HEK293 (cell line): Measurements from ENCODE around the gene TNFAIP8.

Experiments
- MEIS1 ChIP-seq: sonication (generic); formaldehyde crosslinking; IDR thresholded peaks from 2 replicates; pipeline ENCODE4 v1.8.1; 2022; ENCODE audit warnings: missing genetic modification reagents, mild to moderate bottlenecking, borderline replicate concordance
- ZBTB48 ChIP-seq: fragments of 450-650 bp; formaldehyde crosslinking; IDR thresholded peaks from 2 replicates; pipeline ENCODE4 v1.5.1; 2016; ENCODE audit warnings: missing biosample characterization, missing genetic modification characterization
- ZBTB49 ChIP-seq: fragments of 450-650 bp; formaldehyde crosslinking; IDR thresholded peaks from 2 replicates; pipeline ENCODE4 v1.5.1; 2016; ENCODE audit warnings: missing biosample characterization, missing genetic modification characterization, low read depth
- ZFP41 ChIP-seq: fragments of 450-650 bp; formaldehyde crosslinking; IDR thresholded peaks from 2 replicates; pipeline ENCODE4 v1.5.1; 2016; ENCODE audit warnings: missing biosample characterization, missing genetic modification characterization, borderline replicate concordance
- ZFP69B ChIP-seq: fragments of 450-650 bp; formaldehyde crosslinking; IDR thresholded peaks from 2 replicates; pipeline ENCODE4 v1.5.1; 2016; ENCODE audit warnings: missing biosample characterization, missing genetic modification characterization
- ZNF138 ChIP-seq: fragments of 450-650 bp; formaldehyde crosslinking; IDR thresholded peaks from 2 replicates; pipeline ENCODE4 v1.5.1; 2016; ENCODE audit warnings: missing biosample characterization, missing genetic modification characterization, borderline replicate concordance
- ZNF155 ChIP-seq: fragments of 450-650 bp; formaldehyde crosslinking; IDR thresholded peaks from 2 replicates; pipeline ENCODE4 v1.5.1; 2016; ENCODE audit warnings: missing biosample characterization, missing genetic modification characterization
- ZNF157 ChIP-seq: fragments of 450-650 bp; formaldehyde crosslinking; IDR thresholded peaks from 2 replicates; pipeline ENCODE4 v1.5.1; 2016; ENCODE audit warnings: missing biosample characterization, missing genetic modification characterization
- ZNF169 ChIP-seq: fragments of 450-650 bp; formaldehyde crosslinking; IDR thresholded peaks from 2 replicates; pipeline ENCODE4 v1.5.1; 2016; ENCODE audit warnings: missing biosample characterization, missing genetic modification characterization
- ZNF221 ChIP-seq: fragments of 450-650 bp; formaldehyde crosslinking; IDR thresholded peaks from 2 replicates; pipeline ENCODE4 v1.5.1; 2017; ENCODE audit warnings: missing biosample characterization, missing genetic modification characterization, borderline replicate concordance
- ZNF324 ChIP-seq: fragments of 450-650 bp; formaldehyde crosslinking; IDR thresholded peaks from 2 replicates; pipeline ENCODE4 v1.5.1; 2016; ENCODE audit warnings: missing biosample characterization, missing genetic modification characterization
- ZNF350 ChIP-seq: fragments of 450-650 bp; formaldehyde crosslinking; IDR thresholded peaks from 2 replicates; pipeline ENCODE4 v1.5.0; 2017; ENCODE audit warnings: missing biosample characterization, mild to moderate bottlenecking, missing genetic modification characterization
- ZNF391 ChIP-seq: fragments of 450-650 bp; formaldehyde crosslinking; IDR thresholded peaks from 2 replicates; pipeline ENCODE4 v1.5.1; 2016; ENCODE audit warnings: low read depth, missing biosample characterization, missing genetic modification characterization, borderline replicate concordance
- ZNF473 ChIP-seq: fragments of 450-650 bp; formaldehyde crosslinking; IDR thresholded peaks from 2 replicates; pipeline ENCODE4 v1.5.1; 2017; ENCODE audit warnings: missing biosample characterization, missing genetic modification characterization
- ZNF518A ChIP-seq: fragments of 450-650 bp; formaldehyde crosslinking; conservative IDR thresholded peaks from 2 replicates; pipeline ENCODE4 v1.5.1; 2016; ENCODE audit warnings: low read depth, missing biosample characterization, missing genetic modification characterization
- ZNF521 ChIP-seq: fragments of 450-650 bp; formaldehyde crosslinking; IDR thresholded peaks from 2 replicates; pipeline ENCODE4 v1.5.1; 2017; ENCODE audit warnings: missing biosample characterization, mild to moderate bottlenecking, missing genetic modification characterization
- ZNF530 ChIP-seq: fragments of 450-650 bp; formaldehyde crosslinking; IDR thresholded peaks from 2 replicates; pipeline ENCODE4 v1.5.1; 2016; ENCODE audit warnings: low read depth, missing biosample characterization, missing genetic modification characterization
- ZNF600 ChIP-seq: fragments of 450-650 bp; formaldehyde crosslinking; IDR thresholded peaks from 2 replicates; pipeline ENCODE4 v1.5.1; 2016; ENCODE audit warnings: missing biosample characterization, missing genetic modification characterization
- ZNF610 ChIP-seq: fragments of 450-650 bp; formaldehyde crosslinking; IDR thresholded peaks from 2 replicates; pipeline ENCODE4 v1.5.1; 2016; ENCODE audit warnings: missing biosample characterization, missing genetic modification characterization, borderline replicate concordance
- ZNF623 ChIP-seq: fragments of 450-650 bp; formaldehyde crosslinking; IDR thresholded peaks from 2 replicates; pipeline ENCODE4 v1.5.1; 2016; ENCODE audit warnings: missing biosample characterization, missing genetic modification characterization
- ZNF654 ChIP-seq: fragments of 450-650 bp; formaldehyde crosslinking; IDR thresholded peaks from 2 replicates; pipeline ENCODE4 v1.5.1; 2016; ENCODE audit warnings: low read depth, missing biosample characterization, missing genetic modification characterization
- ZNF664 ChIP-seq: fragments of 450-650 bp; formaldehyde crosslinking; IDR thresholded peaks from 2 replicates; pipeline ENCODE4 v1.5.1; 2016; ENCODE audit warnings: missing biosample characterization, missing genetic modification characterization
- ZNF792 ChIP-seq: fragments of 450-650 bp; formaldehyde crosslinking; IDR thresholded peaks from 2 replicates; pipeline ENCODE4 v1.5.1; 2016; ENCODE audit warnings: missing biosample characterization, missing genetic modification characterization
- ZNF837 ChIP-seq: fragments of 450-650 bp; formaldehyde crosslinking; IDR thresholded peaks from 2 replicates; pipeline ENCODE4 v1.5.1; 2016; ENCODE audit warnings: missing biosample characterization, missing genetic modification characterization
- TF ChIP-seq, protein P1 (sequence below): fragments of 450-650 bp; formaldehyde crosslinking; IDR thresholded peaks from 2 replicates; pipeline ENCODE4 v1.5.1; 2017; ENCODE audit warnings: missing biosample characterization, missing genetic modification characterization
- TF ChIP-seq, protein P2 (sequence below): fragments of 450-650 bp; formaldehyde crosslinking; conservative IDR thresholded peaks from 2 replicates; pipeline ENCODE4 v1.5.1; 2016; ENCODE audit warnings: low read depth, missing biosample characterization, missing genetic modification characterization

Gene TNFAIP8

DNA sequence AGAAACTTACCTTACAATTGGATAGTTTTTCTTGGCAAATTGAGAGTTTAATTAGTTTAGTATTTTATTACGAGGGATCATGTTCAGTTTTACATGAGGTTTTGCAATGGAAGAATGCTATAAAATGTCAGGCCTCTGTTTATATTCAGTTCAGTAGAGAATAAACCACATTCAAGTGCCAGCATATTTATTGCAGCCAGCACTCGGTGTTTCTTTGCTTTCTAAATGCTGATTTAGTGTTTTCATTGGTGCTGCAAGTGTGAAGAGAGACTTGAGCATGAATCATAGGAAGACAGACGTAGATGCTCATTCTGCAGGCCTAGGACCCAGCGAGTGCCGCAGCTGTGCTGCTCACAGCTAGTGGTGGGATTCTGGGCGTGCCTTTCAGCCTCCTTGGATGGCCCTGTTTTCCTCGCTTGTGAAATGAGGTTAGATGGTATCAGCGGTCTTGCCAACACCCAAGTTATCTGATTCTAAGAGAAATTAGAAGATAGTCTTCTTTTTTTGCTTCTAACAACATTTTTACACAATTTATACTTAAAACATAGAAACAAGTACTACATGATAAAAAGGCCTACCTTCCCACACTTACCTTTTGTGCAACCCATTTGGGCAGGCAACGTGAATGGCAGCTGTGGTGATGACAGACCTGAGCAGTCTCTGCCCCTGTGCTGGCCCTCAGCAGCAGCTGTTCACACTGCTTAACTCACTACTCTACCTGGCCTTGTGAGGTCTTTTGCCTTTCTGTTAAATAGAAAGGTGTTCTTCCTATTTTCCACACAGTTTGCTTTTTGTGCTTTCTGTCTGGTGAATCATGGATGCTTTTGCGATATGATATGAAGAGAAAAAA is 26.8 kb upstream of the TNFAIP8 start (continued):
- 0 out of 2 replicates have a peak, but pooled peaks have one; percentile 10 for TF ChIP-seq ZBTB49 (tag by site-specific recombination)
- no peak for TF ChIP-seq ZNF169 (tag by site-specific recombination)
- TF ChIP-seq ZNF600 (tag by site-specific recombination) = peak; percentile 65; the same call in 1 of the 2 replicates
- TF ChIP-seq ZNF350 (tag by site-specific recombination) = no peak
- peak; percentile 12; the same call in 1 of the 2 replicates for TF ChIP-seq ZNF654
- 0 out of 2 replicates have a peak, but pooled peaks have one; percentile 53 for TF ChIP-seq ZFP69B (tag by site-specific recombination)
- TF ChIP-seq, protein P1, sequence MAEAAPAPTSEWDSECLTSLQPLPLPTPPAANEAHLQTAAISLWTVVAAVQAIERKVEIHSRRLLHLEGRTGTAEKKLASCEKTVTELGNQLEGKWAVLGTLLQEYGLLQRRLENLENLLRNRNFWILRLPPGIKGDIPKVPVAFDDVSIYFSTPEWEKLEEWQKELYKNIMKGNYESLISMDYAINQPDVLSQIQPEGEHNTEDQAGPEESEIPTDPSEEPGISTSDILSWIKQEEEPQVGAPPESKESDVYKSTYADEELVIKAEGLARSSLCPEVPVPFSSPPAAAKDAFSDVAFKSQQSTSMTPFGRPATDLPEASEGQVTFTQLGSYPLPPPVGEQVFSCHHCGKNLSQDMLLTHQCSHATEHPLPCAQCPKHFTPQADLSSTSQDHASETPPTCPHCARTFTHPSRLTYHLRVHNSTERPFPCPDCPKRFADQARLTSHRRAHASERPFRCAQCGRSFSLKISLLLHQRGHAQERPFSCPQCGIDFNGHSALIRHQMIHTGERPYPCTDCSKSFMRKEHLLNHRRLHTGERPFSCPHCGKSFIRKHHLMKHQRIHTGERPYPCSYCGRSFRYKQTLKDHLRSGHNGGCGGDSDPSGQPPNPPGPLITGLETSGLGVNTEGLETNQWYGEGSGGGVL (tag by site-specific recombination) = no peak
- no peak for TF ChIP-seq MEIS1
- TF ChIP-seq ZNF792 (tag by site-specific recombination) = no peak
- TF ChIP-seq ZNF521 (tag by site-specific recombination) = no peak
- 0 out of 2 replicates have a peak, but pooled peaks have one; percentile 63 for TF ChIP-seq ZNF610 (tag by site-specific recombination)
- TF ChIP-seq, protein P2, sequence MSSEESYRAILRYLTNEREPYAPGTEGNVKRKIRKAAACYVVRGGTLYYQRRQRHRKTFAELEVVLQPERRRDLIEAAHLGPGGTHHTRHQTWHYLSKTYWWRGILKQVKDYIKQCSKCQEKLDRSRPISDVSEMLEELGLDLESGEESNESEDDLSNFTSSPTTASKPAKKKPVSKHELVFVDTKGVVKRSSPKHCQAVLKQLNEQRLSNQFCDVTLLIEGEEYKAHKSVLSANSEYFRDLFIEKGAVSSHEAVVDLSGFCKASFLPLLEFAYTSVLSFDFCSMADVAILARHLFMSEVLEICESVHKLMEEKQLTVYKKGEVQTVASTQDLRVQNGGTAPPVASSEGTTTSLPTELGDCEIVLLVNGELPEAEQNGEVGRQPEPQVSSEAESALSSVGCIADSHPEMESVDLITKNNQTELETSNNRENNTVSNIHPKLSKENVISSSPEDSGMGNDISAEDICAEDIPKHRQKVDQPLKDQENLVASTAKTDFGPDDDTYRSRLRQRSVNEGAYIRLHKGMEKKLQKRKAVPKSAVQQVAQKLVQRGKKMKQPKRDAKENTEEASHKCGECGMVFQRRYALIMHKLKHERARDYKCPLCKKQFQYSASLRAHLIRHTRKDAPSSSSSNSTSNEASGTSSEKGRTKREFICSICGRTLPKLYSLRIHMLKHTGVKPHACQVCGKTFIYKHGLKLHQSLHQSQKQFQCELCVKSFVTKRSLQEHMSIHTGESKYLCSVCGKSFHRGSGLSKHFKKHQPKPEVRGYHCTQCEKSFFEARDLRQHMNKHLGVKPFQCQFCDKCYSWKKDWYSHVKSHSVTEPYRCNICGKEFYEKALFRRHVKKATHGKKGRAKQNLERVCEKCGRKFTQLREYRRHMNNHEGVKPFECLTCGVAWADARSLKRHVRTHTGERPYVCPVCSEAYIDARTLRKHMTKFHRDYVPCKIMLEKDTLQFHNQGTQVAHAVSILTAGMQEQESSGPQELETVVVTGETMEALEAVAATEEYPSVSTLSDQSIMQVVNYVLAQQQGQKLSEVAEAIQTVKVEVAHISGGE (tag by site-specific recombination) = no peak
- no peak for TF ChIP-seq ZNF530 (tag by site-specific recombination)
- TF ChIP-seq ZNF157 (tag by site-specific recombination) = no peak
- peak; percentile 67; the same call in 1 of the 2 replicates for TF ChIP-seq ZNF664
- no peak for TF ChIP-seq ZFP41
- no peak for TF ChIP-seq ZNF623
- TF ChIP-seq ZNF138 (tag by site-specific recombination) = no peak
- 0 out of 2 replicates have a peak, but pooled peaks have one; percentile 26 for TF ChIP-seq ZNF518A (tag by site-specific recombination)
- TF ChIP-seq ZNF324 (tag by site-specific recombination) = no peak
- TF ChIP-seq ZBTB48 (tag by site-specific recombination) = no peak
- no peak for TF ChIP-seq ZNF155 (tag by site-specific recombination)
- no peak for TF ChIP-seq ZNF473 (tag by site-specific recombination)
- TF ChIP-seq ZNF391 (tag by site-specific recombination) = peak; percentile 84; the same call in 1 of the 2 replicates
- TF ChIP-seq ZNF837 (tag by site-specific recombination) = no peak
- no peak for TF ChIP-seq ZNF221 (tag by site-specific recombination)
